HG03432 (cell line): ENCODE results near the gene NAALADL1.

Experiments
- ATAC-seq: cut with Tn5 transposase; IDR thresholded peaks from one replicate; pipeline ENCODE4 v1.9.1; 2021; ENCODE audit warnings: mild to moderate bottlenecking, moderate library complexity; ENCODE audit not compliant: unreplicated experiment

Gene NAALADL1

DNA sequence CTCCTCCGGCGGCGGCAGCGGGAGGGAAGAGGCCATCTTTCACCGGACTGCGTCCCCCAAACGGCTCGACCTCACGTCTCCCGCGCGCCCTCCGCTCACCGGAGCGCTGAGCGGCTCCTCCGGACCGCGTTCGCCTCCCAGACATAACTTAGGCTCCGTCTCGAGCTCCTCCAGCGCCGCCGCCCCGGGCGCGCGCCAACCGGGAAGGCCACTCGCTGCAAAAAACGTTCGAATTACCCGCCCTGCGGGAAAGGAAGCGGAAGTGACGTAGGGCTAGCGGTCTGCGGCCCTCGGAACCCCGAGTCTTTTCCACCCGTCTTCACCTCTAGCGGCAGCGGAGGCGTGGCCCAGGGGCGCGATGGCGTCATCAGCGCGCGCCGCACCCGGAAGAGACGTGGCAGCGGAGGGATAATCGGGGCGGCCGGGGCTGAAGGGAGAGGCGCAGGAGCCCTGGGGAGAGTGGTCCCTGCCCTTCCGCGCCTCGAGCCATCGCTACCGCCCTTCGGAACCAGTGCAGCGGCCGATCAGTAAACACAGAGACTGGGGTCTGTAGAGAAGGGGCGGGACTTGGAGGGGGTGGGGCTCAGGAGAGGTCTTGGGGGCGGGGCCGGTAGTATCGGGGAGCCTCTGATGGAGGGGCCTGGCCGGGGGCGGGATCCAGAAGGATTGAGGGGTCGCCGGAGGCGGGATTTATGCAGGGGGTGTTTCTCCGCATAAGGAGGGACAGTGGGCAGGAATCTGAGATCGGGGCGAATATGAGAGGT lies 25.7 kb upstream of the NAALADL1 start, which contains the start of the genes CDCA5 and ZFPL1:
Gene CDCA5, minus strand, starts transcription at position 207 of the 764 bp plus-strand sequence. Its CDS starts 62 bp downstream, at position 145.
Gene ZFPL1, plus strand, starts transcription at position 389 of the 764 bp plus-strand sequence. CDS start 477 bp downstream, outside the sequence.
- peak; percentile 77 for ATAC-seq

GRCh38 chr11:65083134-65083833 lies 24.9 kb upstream of the NAALADL1 start:
- ATAC-seq = peak; percentile 12

GRCh38 chr11:65078786-65079342 lies 20.5 kb upstream of the NAALADL1 start:
- no peak for ATAC-seq

DNA sequence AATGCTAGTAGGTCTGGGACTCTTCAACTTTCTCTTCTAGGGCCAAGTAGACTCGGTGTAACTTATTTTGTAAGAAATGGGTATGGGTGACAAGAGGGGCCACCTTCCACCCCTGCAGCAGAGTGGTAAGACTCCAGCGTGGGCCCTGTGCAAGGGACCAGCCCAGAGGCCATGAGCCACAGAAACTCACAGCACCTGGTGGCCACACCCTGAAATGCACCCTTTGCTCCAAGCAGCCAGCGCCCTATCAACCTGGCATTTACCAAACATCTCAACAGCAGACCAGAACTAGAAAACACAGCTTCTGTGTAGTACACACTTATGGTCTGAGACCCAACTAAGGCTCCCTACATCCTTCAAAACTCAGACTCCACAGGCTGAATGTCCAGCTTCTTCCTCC lies 19.8 kb upstream of the NAALADL1 start:
- no peak for ATAC-seq

DNA sequence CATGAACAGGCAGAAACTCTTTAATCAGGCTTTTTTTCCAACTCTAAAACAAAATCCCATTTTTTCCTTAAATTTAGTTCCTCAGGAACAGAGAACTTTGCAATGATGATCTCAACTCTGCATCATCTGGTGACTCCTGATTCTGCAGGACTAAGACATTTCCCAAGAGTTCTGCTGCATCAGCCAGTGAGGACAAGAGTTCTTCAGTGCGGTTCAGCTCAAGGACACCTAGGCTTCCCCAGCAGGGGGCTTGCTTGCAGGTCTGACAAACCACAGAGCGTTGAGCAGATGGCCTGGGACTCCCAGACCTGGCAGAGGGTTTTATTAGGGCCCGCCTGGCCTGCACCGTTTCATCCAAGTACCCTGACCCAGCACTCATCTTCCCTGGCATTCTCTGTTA lies 19.1 kb upstream of the NAALADL1 start:
- ATAC-seq = no peak

DNA sequence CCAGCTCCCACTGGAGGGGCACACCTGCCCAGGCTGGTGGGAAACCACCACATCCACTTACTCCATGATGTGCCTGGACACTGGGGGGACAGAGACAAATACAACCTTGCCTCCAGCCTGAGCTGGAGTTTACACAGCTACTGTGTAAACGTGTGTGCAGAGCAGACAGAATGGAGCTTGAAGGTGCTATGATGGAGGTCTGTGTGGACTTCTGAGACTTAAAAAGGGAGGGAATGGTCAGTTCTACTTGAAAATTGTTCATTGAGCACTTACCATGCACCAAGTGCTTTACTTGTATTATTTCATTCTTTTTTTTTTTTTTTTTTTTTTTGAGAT lies 14.2 kb upstream of the NAALADL1 start:
- ATAC-seq = no peak

GRCh38 chr11:65071907-65072630 lies 13.7 kb upstream of the NAALADL1 start:
- no peak for ATAC-seq

DNA sequence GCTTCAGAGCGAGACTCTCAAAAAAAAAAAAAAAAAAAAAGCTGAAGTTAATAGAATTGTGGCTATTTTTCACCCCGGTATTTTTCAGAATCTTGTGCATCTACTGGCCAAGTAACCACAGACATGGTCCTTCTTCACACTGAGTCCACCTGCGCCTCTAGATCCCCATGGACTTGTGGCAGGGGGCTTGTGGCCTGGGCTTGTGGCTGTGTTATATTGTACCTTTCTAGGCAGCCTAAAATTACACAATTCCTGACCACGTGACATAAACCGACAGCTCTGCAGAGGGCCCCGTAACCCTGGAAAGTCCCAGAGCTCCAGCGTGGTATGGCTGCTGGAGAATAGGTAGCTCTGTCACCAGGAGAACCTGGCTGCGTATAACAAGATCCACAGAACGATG lies 10.9 kb upstream of the NAALADL1 start:
- no peak for ATAC-seq

GRCh38 chr11:65067446-65067845 lies 9.1 kb upstream of the NAALADL1 start:
- ATAC-seq = no peak

- no peak for ATAC-seq
Measured at GRCh38 chr11:65066805-65067291, 8.5 kb upstream of the NAALADL1 start.

- no peak for ATAC-seq
Measured at GRCh38 chr11:65066315-65066714, 8.0 kb upstream of the NAALADL1 start.

- ATAC-seq = no peak
Measured at GRCh38 chr11:65065851-65066250, 7.5 kb upstream of the NAALADL1 start.

DNA sequence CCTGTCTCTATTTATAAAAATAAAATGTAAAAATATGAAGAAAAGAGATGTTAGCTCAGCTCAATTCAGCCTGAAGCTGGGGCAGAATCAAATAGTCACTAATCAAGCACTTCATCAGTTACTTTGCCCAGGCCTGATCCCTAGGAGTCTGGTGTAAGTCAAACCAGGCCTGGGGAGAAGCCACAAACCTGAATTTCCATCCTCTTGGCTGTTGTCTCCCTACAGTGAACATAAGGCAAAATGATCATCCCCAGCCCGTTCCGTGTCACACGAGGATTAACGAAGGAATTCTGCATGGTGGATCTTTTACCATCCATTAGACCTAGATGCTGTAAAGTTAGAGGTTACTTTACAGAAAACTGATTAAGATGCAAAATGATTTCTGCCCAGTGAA lies 6.5 kb upstream of the NAALADL1 start:
- no peak for ATAC-seq

DNA sequence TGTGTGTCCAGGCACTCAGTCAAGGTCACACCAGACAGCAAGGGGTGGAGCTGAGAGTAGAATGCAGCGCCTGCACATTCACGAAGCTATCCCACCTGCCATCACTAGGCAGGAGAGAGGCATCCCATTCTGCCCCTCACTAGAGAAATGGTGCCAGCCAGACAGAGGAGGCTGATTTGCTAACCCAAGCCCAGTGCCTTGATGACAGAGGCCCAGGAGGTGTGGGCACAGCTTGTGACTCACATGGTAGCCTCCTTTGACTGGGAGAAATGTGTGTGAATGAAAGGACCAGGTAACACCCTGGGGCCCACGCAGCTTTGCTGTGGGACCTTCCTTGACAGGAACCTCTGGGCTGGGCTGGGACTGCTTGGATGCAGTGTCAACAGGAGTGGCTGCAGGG lies 5.2 kb upstream of the NAALADL1 start:
- no peak for ATAC-seq

DNA sequence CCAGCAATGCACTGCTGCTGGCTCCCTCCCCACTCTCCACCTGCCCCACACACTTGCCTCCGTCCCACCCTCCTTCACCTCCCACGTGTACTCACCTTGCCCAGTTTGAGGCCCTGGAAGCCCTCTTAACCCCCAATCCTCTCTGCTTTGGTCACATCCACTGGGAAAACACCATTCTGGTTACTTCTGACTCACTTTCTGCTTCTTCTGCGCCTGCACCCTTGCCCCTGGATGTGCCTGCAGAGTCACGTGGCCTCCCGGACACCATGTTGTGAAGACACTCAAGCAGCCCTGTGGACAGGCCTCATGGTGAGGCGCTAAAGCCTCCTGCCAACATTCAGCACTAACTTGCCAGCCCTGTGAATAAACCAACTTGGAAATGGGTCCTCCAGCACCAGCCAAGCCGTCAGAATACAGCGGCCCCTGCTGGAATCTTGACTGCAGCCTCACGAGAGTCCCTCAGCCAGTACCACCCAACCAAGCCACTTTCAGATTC lies 2.6 kb upstream of the NAALADL1 start:
- no peak for ATAC-seq

GRCh38 chr11:65059959-65060824 lies 1.8 kb upstream of the NAALADL1 start:
- ATAC-seq = no peak

DNA sequence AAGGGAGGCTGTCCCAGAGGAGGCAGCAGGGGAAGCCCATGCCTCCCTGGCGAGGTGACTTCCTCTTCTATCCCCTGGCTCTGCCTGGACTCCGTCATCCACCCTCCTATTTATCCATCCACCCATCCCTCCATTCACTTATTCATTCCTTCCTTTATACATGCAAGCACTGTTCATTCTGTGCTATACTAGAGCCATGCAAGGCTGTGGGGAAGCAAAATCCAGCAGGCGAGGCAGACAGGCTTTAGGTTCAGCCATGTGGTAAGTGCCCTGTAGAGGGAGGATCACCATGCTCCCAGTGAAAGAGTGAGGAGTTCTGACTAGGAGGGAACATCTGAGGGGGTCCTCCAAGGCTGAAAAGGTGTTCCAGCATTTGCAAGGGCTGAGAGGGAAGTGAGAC lies 1.2 kb upstream of the NAALADL1 start:
- ATAC-seq = no peak

GRCh38 chr11:65058012-65058411 lies 341 bp downstream of the NAALADL1 start:
- no peak for ATAC-seq

GRCh38 chr11:65057526-65057925 lies 827 bp downstream of the NAALADL1 start:
- ATAC-seq = no peak

GRCh38 chr11:65056999-65057398 lies 1.4 kb downstream of the NAALADL1 start:
- ATAC-seq = no peak
